Loucy (cell line): ENCODE results near the gene MRTFA.

Experiments used
- H2AFZ ChIP-seq: fragments of 200-600 bp; sonication (generic); 2 replicates; pipeline ENCODE4 v1.6.0; 2016; ENCODE audit warnings: antibody characterized with exemption, mild to moderate bottlenecking, low read length, moderate library complexity
- H3F3A ChIP-seq: fragments of 200-600 bp; 2 replicates; pipeline ENCODE4 v1.6.0; 2016; ENCODE audit warnings: antibody characterized with exemption, low read depth, mild to moderate bottlenecking
- H3K27me3 ChIP-seq: fragments of 200-600 bp; sonication (generic); 2 replicates; pipeline ENCODE4 v1.6.1; 2014; ENCODE audit warnings: low read length, mild to moderate bottlenecking; ENCODE audit not compliant: insufficient read depth, poor library complexity, severe bottlenecking
- H3K36me3 ChIP-seq: fragments of 200-600 bp; sonication (generic); 2 replicates; pipeline ENCODE4 v1.6.1; 2016; ENCODE audit warnings: low read length; ENCODE audit not compliant: insufficient read depth
- H3K4me1 ChIP-seq: fragments of 200-600 bp; sonication (generic); 2 replicates; pipeline ENCODE4 v1.5.1; 2014; ENCODE audit warnings: low read length, mild to moderate bottlenecking; ENCODE audit not compliant: insufficient read depth, poor library complexity, severe bottlenecking
- H3K4me2 ChIP-seq: fragments of 200-600 bp; sonication (generic); 2 replicates; pipeline ENCODE4 v1.6.0; 2014; ENCODE audit warnings: antibody characterized with exemption, low read length, low read depth, mild to moderate bottlenecking; ENCODE audit not compliant: poor library complexity, severe bottlenecking
- H3K4me3 ChIP-seq: fragments of 200-600 bp; sonication (generic); 2 replicates; pipeline ENCODE4 v1.5.1; 2014; ENCODE audit warnings: low read length, mild to moderate bottlenecking, mixed read lengths; ENCODE audit not compliant: poor library complexity, severe bottlenecking
- H3K79me2 ChIP-seq: fragments of 200-600 bp; sonication (generic); 2 replicates; pipeline ENCODE4 v1.6.1; 2014; ENCODE audit warnings: low read length; ENCODE audit not compliant: insufficient read depth
- H3K9ac ChIP-seq: fragments of 200-600 bp; sonication (generic); 2 replicates; pipeline ENCODE4 v1.6.0; 2014; ENCODE audit warnings: mild to moderate bottlenecking, low read depth, low read length, moderate library complexity; ENCODE audit not compliant: poor library complexity, severe bottlenecking
- H3K9me2 ChIP-seq: fragments of 200-600 bp; sonication (generic); replicated peaks from 2 replicates; pipeline ENCODE4 v1.6.1; 2016; ENCODE audit warnings: low read depth, low read length, mixed read lengths
- H3K9me3 ChIP-seq: fragments of 200-600 bp; sonication (generic); 2 replicates; pipeline ENCODE4 v1.6.1; 2014; ENCODE audit warnings: mild to moderate bottlenecking, antibody characterized with exemption, low read length, low read depth; ENCODE audit not compliant: insufficient read depth
- H4K20me1 ChIP-seq: fragments of 200-600 bp; sonication (generic); 2 replicates; pipeline ENCODE4 v1.6.0; 2014; ENCODE audit warnings: antibody characterized with exemption, low read length, mild to moderate bottlenecking; ENCODE audit not compliant: insufficient read depth, poor library complexity, severe bottlenecking
- EZH2phosphoT487 ChIP-seq: fragments of 200-600 bp; IDR thresholded peaks from 2 replicates; pipeline ENCODE4 v1.6.1; 2018; ENCODE audit warnings: antibody characterized with exemption, mild to moderate bottlenecking, moderate library complexity, borderline replicate concordance
- TF ChIP-seq, protein P1 (sequence below): fragments of 200-600 bp; sonication (generic); conservative IDR thresholded peaks from 2 replicates; pipeline ENCODE4 v1.5.1; 2014; ENCODE audit warnings: mild to moderate bottlenecking, antibody characterized with exemption, low read length

MRTFA gene

DNA sequence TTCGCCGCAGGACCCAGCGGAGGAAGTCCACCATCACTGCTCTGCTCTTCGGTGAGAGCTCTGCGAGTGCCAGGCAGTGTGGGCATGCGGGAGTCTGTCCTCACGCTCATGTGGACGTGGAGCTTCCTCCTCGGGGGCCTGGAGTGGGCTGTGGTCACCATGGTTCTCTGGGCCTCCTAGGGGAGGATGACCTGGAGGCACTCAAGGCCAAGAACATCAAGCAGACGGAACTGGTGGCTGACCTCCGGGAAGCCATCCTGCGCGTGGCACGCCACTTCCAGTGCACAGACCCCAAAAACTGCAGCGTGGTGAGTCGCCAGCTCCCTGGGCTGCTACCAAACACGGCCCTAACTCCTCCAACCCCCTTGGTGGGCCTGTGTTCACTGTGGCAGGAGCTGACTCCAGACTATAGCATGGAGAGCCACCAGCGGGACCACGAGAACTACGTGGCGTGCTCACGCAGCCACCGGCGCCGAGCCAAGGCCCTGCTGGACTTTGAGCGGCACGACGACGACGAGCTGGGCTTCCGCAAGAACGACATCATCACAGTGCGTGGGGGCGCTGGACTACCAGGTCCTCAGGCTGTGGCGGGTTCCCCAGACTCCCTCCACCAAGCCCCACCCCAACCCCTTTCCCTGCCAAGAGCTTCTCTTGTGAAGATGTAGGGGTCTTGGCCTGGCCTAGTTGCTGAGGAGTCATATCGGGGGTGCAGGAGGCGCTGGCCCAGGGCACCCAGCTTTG is 229.3 kb downstream of the MRTFA start:
- no peak overlapping the region for H3K4me3 ChIP-seq
- no peaks in the 10 kb centered on the region for H3K9me2 ChIP-seq
- H3K4me2 ChIP-seq: no peak overlapping the region
- no peaks in the 10 kb centered on the region for H3K9me3 ChIP-seq
- no peak for TF ChIP-seq EZH2phosphoT487
- TF ChIP-seq, protein P1, sequence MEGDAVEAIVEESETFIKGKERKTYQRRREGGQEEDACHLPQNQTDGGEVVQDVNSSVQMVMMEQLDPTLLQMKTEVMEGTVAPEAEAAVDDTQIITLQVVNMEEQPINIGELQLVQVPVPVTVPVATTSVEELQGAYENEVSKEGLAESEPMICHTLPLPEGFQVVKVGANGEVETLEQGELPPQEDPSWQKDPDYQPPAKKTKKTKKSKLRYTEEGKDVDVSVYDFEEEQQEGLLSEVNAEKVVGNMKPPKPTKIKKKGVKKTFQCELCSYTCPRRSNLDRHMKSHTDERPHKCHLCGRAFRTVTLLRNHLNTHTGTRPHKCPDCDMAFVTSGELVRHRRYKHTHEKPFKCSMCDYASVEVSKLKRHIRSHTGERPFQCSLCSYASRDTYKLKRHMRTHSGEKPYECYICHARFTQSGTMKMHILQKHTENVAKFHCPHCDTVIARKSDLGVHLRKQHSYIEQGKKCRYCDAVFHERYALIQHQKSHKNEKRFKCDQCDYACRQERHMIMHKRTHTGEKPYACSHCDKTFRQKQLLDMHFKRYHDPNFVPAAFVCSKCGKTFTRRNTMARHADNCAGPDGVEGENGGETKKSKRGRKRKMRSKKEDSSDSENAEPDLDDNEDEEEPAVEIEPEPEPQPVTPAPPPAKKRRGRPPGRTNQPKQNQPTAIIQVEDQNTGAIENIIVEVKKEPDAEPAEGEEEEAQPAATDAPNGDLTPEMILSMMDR: no peak
- peaks cover 12% of the 10 kb centered on the region for H3K4me1 ChIP-seq
- peaks cover under 1% of the 10 kb centered on the region; the same call in 1 of the 2 replicates for H3F3A ChIP-seq
- H3K27me3 ChIP-seq: no peaks in the 10 kb centered on the region
- H3K79me2 ChIP-seq: no peaks in the 10 kb centered on the region
- peaks cover 7% of the 10 kb centered on the region for H4K20me1 ChIP-seq
- no peak overlapping the region for H3K9ac ChIP-seq
- no peak overlapping the region for H2AFZ ChIP-seq
- H3K36me3 ChIP-seq: peaks cover 78% of the 10 kb centered on the region; the same call in 1 of the 2 replicates

DNA sequence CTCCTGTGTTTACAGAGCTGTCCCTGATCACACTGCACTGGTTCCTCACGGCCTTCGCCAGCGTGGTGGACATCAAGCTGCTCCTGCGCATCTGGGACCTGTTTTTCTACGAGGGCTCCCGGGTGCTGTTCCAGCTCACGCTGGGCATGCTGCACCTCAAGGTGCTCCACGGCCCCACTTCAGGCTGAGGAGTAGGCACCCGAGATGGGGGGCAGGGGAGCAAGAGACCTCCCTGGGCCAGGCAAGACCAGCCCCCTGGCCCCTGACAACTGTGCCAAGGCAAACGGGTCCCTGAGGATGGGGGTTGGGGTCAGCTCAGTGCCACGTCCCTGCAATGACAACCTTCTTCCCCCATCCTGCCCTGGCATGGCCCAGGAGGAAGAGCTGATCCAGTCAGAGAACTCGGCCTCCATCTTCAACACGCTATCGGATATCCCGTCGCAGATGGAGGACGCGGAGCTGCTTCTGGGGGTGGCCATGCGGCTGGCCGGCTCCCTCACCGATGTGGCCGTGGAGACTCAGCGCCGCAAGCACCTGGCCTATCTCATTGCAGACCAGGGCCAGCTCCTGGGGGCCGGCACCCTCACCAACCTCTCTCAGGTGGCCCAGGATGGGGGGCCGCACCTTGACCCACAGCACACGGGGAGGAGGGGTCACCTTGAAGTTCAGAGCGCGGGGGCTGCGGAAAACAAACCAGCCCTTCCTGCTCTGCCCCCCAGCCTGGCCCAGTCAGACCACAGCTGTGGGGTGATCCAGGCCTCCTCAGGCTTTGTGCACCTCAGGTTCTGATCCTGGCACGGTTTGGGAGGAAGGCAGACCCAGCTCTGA is 230.2 kb downstream of the MRTFA start:
- Histone ChIP-seq H3K9me3 (no peaks in the 10 kb centered on the region), H3K4me2 (no peak overlapping the region), H3K4me1 (peaks cover 20% of the 10 kb centered on the region), H3K27me3 (no peaks in the 10 kb centered on the region), H3K36me3 (peaks cover 69% of the 10 kb centered on the region; the same call in 1 of the 2 replicates), H3F3A (peaks cover 5% of the 10 kb centered on the region), H3K79me2 (no peaks in the 10 kb centered on the region), H4K20me1 (peaks cover 12% of the 10 kb centered on the region), H3K4me3 (no peak overlapping the region), H3K9me2 (no peaks in the 10 kb centered on the region), H2AFZ (no peak overlapping the region), H3K9ac (no peak overlapping the region)
- TF ChIP-seq, protein P1: no peak
- no peak for TF ChIP-seq EZH2phosphoT487

DNA sequence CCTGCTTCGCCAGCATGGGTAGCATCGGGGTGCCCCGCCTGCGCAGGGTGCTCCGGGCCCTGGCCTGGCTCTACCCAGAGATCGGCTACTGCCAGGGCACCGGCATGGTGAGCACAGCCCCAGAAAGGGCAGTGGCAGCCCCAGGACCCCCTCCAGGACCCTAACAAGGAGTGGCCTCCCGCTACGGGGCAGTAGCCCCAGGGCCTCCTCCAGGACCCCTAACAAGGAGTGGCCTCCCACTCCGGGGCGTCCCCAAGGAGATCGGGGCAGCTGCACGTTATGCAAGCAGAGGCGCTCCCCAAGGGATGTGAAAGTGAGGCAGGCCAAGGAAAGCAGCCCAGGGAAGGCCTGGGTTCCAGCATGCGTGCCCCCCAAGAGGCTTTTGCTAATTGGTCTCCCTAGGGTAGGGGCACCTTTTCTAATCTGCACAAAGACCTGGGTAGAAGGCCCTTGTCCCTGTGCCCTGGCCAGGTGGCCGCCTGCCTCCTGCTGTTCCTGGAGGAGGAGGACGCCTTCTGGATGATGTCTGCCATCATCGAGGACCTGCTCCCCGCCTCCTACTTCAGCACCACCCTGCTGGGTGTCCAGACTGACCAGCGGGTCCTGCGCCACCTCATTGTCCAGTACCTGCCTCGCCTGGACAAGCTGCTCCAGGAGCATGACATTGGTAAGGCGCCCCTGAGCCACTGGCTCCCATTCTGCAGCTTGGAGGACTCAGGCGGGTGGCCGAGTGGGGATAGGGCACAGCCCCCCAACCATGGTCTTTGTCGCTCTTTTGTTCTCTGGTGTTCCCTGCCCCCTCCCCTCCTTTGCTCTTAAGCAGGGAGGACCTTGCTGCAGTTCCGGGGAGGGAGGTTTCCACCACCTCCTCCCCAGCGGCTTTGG is 231.1 kb downstream of the MRTFA start:
- H3K9me2 ChIP-seq: no peaks in the 10 kb centered on the region
- no peak overlapping the region for H3K9ac ChIP-seq
- H3K4me2 ChIP-seq: no peak overlapping the region
- H3K4me1 ChIP-seq: peaks cover 28% of the 10 kb centered on the region
- no peaks in the 10 kb centered on the region for H3K9me3 ChIP-seq
- H3K79me2 ChIP-seq: no peaks in the 10 kb centered on the region
- no peak overlapping the region for H3K4me3 ChIP-seq
- H4K20me1 ChIP-seq: peaks cover 12% of the 10 kb centered on the region
- no peak overlapping the region for H2AFZ ChIP-seq
- no peak for TF ChIP-seq EZH2phosphoT487
- TF ChIP-seq, protein P1: no peak
- peaks cover 61% of the 10 kb centered on the region; the same call in 1 of the 2 replicates for H3K36me3 ChIP-seq
- H3F3A ChIP-seq: peaks cover 5% of the 10 kb centered on the region
- H3K27me3 ChIP-seq: no peaks in the 10 kb centered on the region
